Activated T-helper 1 cell treated with Interleukin-2 at 50 U/mL for 16 hours (primary cell): ENCODE results near the gene RNF10.
"Not testable (repeated sequence)": the region's sequence is repeated elsewhere in the genome, so short reads cannot be mapped to it uniquely, and the experiment has no call there.

Experiments
- DNase-seq: peaks from one replicate; pipeline ENCODE4 v3.0.0-alpha.2; 2020; ENCODE audit warnings: low read depth

RNF10 gene

DNA sequence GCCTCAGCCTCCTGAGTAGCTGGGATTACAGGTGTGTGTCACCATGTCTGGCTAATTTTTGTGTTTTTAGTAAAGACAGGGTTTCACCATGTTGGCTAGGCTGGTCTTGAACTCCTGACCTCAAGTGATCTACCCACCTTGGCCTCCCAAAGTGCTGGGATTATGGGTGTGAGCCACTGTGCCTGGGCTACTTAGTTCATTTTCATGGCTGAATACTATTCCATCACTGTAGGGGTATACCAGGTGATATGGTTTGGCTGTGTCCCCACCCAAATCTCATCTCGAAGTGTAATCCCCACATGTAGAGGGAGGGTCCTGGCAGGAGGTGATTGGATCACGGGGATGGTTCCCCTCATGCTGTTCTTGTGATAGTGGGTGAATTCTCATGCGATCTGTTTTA lies 83.0 kb downstream of the RNF10 start:
- DNase-seq: not testable (repeated sequence)

DNA sequence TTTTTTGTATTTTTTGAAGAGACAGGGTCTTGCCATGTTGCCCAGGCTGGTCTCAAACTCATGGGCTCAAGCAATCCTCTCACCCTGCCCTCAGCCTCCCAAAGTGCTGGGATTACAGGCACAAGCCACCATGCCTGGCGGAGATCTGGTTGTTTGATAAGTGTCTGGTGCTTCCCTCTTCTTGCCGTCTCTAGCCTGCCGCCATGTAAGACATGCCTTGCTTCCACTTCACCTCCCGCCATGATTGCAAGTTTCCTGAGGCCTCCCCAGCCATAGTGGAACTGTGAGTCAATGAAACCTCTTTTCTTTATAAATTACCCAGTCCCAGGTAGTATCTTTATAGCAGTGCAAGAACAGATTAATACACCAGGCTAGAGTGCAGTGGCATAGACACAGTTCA lies 83.6 kb downstream of the RNF10 start:
- not testable (repeated sequence) for DNase-seq

DNA sequence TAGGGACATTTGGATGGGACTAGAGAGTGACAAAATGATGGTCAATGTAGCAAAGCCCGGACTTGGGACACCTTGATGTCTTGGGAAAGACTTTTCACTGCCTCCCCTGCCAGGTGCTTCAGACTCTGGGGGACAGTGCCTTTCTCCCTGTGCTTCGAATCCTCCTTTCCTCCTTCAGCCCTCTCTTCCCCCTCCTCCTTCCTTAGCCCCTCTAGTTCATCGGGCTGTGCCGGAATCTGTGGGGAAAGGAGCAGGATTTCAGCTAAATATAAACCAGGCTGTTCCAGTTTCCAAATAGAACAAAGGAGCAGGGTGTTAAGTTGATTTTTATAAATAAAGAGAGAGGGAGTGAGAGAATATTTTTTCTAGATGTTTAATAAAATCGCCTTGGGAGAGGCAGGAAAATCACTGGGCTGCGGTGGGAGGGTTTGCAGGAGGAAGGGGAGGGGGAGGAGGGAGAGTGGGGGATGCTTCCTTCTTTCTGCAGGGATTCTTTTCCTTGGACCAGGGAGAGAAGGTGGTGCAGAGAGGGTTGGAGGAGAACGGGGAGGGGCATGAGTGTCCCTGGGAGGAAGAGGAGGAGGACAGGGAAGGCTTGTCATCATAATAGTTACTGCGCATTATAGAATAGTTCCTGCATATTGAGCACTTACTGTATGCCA lies 84.9 kb downstream of the RNF10 start:
- DNase-seq: no peak

DNA sequence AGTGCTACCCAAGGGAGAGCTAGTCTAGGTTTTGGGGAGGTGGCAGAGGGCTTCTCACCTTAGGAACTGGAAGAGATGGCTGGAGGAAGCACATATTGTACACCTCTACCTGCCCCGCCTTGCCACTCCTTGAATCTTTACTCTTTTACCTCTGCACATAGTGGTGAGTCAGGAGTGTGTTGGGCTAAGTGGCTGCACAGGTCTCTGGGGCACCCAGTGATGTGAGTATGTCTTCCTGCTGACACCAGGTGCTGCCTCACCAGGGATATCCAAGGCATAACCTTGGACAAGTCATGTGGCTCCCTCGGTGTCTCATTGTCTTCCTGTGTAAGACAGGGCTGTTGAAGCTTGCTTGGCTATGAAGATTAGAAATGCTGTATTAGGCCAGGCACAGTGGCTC lies 86.5 kb downstream of the RNF10 start:
- no peak for DNase-seq

DNA sequence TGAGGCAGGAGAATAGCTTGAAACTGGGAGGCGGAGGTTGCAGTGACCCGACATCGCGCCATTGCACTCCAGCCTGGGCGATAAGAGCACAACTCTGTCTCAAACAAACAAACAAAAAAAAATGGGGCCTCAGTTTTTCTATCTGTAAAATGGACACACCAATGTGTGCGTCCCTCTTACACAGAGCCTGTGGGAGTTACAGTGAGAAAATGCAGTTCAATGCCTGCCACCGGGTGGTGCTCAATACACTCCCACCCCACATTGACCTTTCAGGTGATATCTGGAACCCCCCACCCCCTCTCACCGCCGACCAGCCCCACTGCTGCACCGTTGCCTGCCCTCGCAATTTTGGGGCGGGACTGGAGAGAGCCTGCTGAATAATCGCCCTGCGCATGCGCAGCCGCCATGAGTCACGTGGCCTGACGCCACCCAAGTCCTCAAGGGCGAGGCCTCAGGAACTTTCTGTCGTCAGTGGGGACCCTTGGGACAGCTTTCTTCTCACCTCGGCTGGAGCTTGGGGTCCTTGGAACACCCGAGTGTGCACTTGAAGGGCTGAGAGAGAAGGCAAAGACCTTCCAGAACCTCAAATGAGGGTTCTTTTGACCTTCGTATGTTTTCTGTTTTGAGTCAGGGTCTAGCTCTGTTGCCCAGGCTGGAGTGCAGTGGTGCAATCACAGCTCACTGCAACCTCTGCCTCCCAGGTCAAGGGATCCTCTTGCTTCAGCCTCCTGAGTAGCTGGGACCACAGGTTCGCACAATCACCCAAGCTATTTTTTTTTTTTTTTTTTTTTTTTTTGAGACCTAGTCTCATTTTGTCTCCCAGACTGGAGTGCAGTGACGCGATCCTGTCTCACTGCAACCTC lies 91.6 kb downstream of the RNF10 start:
- DNase-seq: no peak
